Measurements from ENCODE around the gene TMEM266.
A peak's percentile ranks its signal among the peaks of the same experiment; 100 is the strongest.

The TMEM266 gene

GRCh38 chr15:76108021-76108723 is 48.4 kb downstream of the TMEM266 start:
- Histone ChIP-seq H3K56ac (ENCODE audit: low read length) (no peak overlapping the region), H3K4ac (ENCODE audit: low read depth, low read length) (no peak overlapping the region), H2BK120ac (ENCODE audit: low read depth, low read length) (no peak overlapping the region), H3K36me3 (ENCODE audit: control insufficient read depth, insufficient read depth, low read length) (no peaks in the 10 kb centered on the region), H3K23ac (ENCODE audit: low read length) (no peak overlapping the region), H2BK5ac (ENCODE audit: low read length) (no peak overlapping the region), H3K4me1 (ENCODE audit: control insufficient read depth, low read depth, low read length) (no peaks in the 10 kb centered on the region), H3K79me2 (ENCODE audit: control insufficient read depth, insufficient read depth, low read length) (no peaks in the 10 kb centered on the region), H2AK5ac (ENCODE audit: low read length) (no peak overlapping the region), H3K27me3 (ENCODE audit: insufficient read depth, low read length, poor library complexity) (no peaks in the 10 kb centered on the region), H4K5ac (ENCODE audit: low read length) (no peak overlapping the region), H3K9ac (ENCODE audit: low read length) (no peak overlapping the region), H3K4me3 (ENCODE audit: low read length) (no peak overlapping the region), H3K18ac (ENCODE audit: low read length) (no peak overlapping the region), H3K27ac (ENCODE audit: low read depth, low read length) (no peak overlapping the region), H2BK15ac (replicated peaks; ENCODE audit: low read depth) (no peak overlapping the region), H3K79me1 (ENCODE audit: low read length) (no peaks in the 10 kb centered on the region), H4K8ac (ENCODE audit: low read depth, low read length) (no peak overlapping the region), H3K4me2 (ENCODE audit: low read length) (no peak overlapping the region)
- DNase-seq = no peak
- WGBS (ENCODE audit: extremely low coverage, insufficient coverage, low lambda C conversion rate) = no CpG with 5 or more reads among the region's 9 CpGs

GRCh38 chr15:76109046-76109445 is 49.3 kb downstream of the TMEM266 start:
- Histone ChIP-seq H4K8ac (ENCODE audit: low read depth, low read length) (no peak overlapping the region), H3K4me3 (ENCODE audit: low read length) (no peak overlapping the region), H4K5ac (ENCODE audit: low read length) (no peak overlapping the region), H3K4me2 (ENCODE audit: low read length) (no peak overlapping the region), H3K27me3 (ENCODE audit: insufficient read depth, low read length, poor library complexity) (no peaks in the 10 kb centered on the region), H3K23ac (ENCODE audit: low read length) (no peak overlapping the region), H2AK5ac (ENCODE audit: low read length) (no peak overlapping the region), H3K4me1 (ENCODE audit: control insufficient read depth, low read depth, low read length) (no peaks in the 10 kb centered on the region), H3K79me2 (ENCODE audit: control insufficient read depth, insufficient read depth, low read length) (no peaks in the 10 kb centered on the region), H3K4ac (ENCODE audit: low read depth, low read length) (no peak overlapping the region), H3K56ac (ENCODE audit: low read length) (no peak overlapping the region), H2BK5ac (ENCODE audit: low read length) (no peak overlapping the region), H3K9ac (ENCODE audit: low read length) (no peak overlapping the region), H3K18ac (ENCODE audit: low read length) (no peak overlapping the region), H3K79me1 (ENCODE audit: low read length) (no peaks in the 10 kb centered on the region), H3K36me3 (ENCODE audit: control insufficient read depth, insufficient read depth, low read length) (no peaks in the 10 kb centered on the region), H2BK15ac (replicated peaks; ENCODE audit: low read depth) (no peak overlapping the region), H2BK120ac (ENCODE audit: low read depth, low read length) (no peak overlapping the region), H3K27ac (ENCODE audit: low read depth, low read length) (no peak overlapping the region)
- DNase-seq = no peak
- no CpG with 5 or more reads among the region's 1 CpG for WGBS (ENCODE audit: extremely low coverage, insufficient coverage, low lambda C conversion rate)

- no peak overlapping the region for H3K4me2 ChIP-seq (ENCODE audit: low read length)
- H3K4me3 ChIP-seq (ENCODE audit: low read length) = no peak overlapping the region
- H3K27me3 ChIP-seq (ENCODE audit: insufficient read depth, low read length, poor library complexity) = no peaks in the 10 kb centered on the region
- H3K79me1 ChIP-seq (ENCODE audit: low read length) = no peaks in the 10 kb centered on the region
- H3K36me3 ChIP-seq (ENCODE audit: control insufficient read depth, insufficient read depth, low read length) = no peaks in the 10 kb centered on the region
- no peak overlapping the region for H3K4ac ChIP-seq (ENCODE audit: low read depth, low read length)
- no peak overlapping the region for H3K27ac ChIP-seq (ENCODE audit: low read depth, low read length)
- H4K8ac ChIP-seq (ENCODE audit: low read depth, low read length) = no peak overlapping the region
- no peaks in the 10 kb centered on the region for H3K79me2 ChIP-seq (ENCODE audit: control insufficient read depth, insufficient read depth, low read length)
- H3K4me1 ChIP-seq (ENCODE audit: control insufficient read depth, low read depth, low read length) = peaks cover 5% of the 10 kb centered on the region
- no CpG with 5 or more reads among the region's 3 CpGs for WGBS (ENCODE audit: extremely low coverage, insufficient coverage, low lambda C conversion rate)
- no peak overlapping the region for H2BK15ac ChIP-seq (replicated peaks; ENCODE audit: low read depth)
- H2BK5ac ChIP-seq (ENCODE audit: low read length) = no peak overlapping the region
- no peak for DNase-seq
- H3K23ac ChIP-seq (ENCODE audit: low read length) = no peak overlapping the region
- no peak overlapping the region for H3K18ac ChIP-seq (ENCODE audit: low read length)
- no peak overlapping the region for H4K5ac ChIP-seq (ENCODE audit: low read length)
- H2AK5ac ChIP-seq (ENCODE audit: low read length) = no peak overlapping the region
- H3K9ac ChIP-seq (ENCODE audit: low read length) = no peak overlapping the region
- no peak overlapping the region for H3K56ac ChIP-seq (ENCODE audit: low read length)
- H2BK120ac ChIP-seq (ENCODE audit: low read depth, low read length) = no peak overlapping the region
These were observed 54.8 kb downstream of the TMEM266 start for GRCh38 chr15:76114561-76114960.

GRCh38 chr15:76116138-76116885 is 56.5 kb downstream of the TMEM266 start:
- no CpG with 5 or more reads among the region's 15 CpGs for WGBS (ENCODE audit: extremely low coverage, insufficient coverage, low lambda C conversion rate)
- H3K36me3 ChIP-seq (ENCODE audit: control insufficient read depth, insufficient read depth, low read length) = no peaks in the 10 kb centered on the region
- H2BK120ac ChIP-seq (ENCODE audit: low read depth, low read length) = no peak overlapping the region
- H4K5ac ChIP-seq (ENCODE audit: low read length) = no peak overlapping the region
- H2BK15ac ChIP-seq (replicated peaks; ENCODE audit: low read depth) = no peak overlapping the region
- no peak overlapping the region for H2AK5ac ChIP-seq (ENCODE audit: low read length)
- no peak overlapping the region for H2BK5ac ChIP-seq (ENCODE audit: low read length)
- peak overlapping the region; percentile 77 for H3K56ac ChIP-seq (ENCODE audit: low read length)
- peak; percentile 95 for DNase-seq
- H3K9ac ChIP-seq (ENCODE audit: low read length) = peak overlapping the region; percentile 37
- no peaks in the 10 kb centered on the region for H3K79me1 ChIP-seq (ENCODE audit: low read length)
- H4K8ac ChIP-seq (ENCODE audit: low read depth, low read length) = no peak overlapping the region
- no peak overlapping the region for H3K27ac ChIP-seq (ENCODE audit: low read depth, low read length)
- H3K4ac ChIP-seq (ENCODE audit: low read depth, low read length) = no peak overlapping the region
- no peaks in the 10 kb centered on the region for H3K79me2 ChIP-seq (ENCODE audit: control insufficient read depth, insufficient read depth, low read length)
- H3K4me3 ChIP-seq (ENCODE audit: low read length) = no peak overlapping the region
- no peak overlapping the region for H3K18ac ChIP-seq (ENCODE audit: low read length)
- H3K4me1 ChIP-seq (ENCODE audit: control insufficient read depth, low read depth, low read length) = peaks cover 5% of the 10 kb centered on the region
- peak overlapping the region; percentile 11 for H3K4me2 ChIP-seq (ENCODE audit: low read length)
- no peaks in the 10 kb centered on the region for H3K27me3 ChIP-seq (ENCODE audit: insufficient read depth, low read length, poor library complexity)
- no peak overlapping the region for H3K23ac ChIP-seq (ENCODE audit: low read length)

GRCh38 chr15:76117181-76117580 is 57.4 kb downstream of the TMEM266 start:
- no peak overlapping the region for H3K4ac ChIP-seq (ENCODE audit: low read depth, low read length)
- no peak overlapping the region for H2AK5ac ChIP-seq (ENCODE audit: low read length)
- no peak overlapping the region for H3K9ac ChIP-seq (ENCODE audit: low read length)
- no peak overlapping the region for H3K4me2 ChIP-seq (ENCODE audit: low read length)
- H3K27ac ChIP-seq (ENCODE audit: low read depth, low read length) = no peak overlapping the region
- H4K5ac ChIP-seq (ENCODE audit: low read length) = no peak overlapping the region
- H3K56ac ChIP-seq (ENCODE audit: low read length) = no peak overlapping the region
- no peak overlapping the region for H4K8ac ChIP-seq (ENCODE audit: low read depth, low read length)
- WGBS (ENCODE audit: extremely low coverage, insufficient coverage, low lambda C conversion rate) = no CpG with 5 or more reads among the region's 9 CpGs
- H3K4me3 ChIP-seq (ENCODE audit: low read length) = no peak overlapping the region
- H2BK15ac ChIP-seq (replicated peaks; ENCODE audit: low read depth) = no peak overlapping the region
- H2BK120ac ChIP-seq (ENCODE audit: low read depth, low read length) = no peak overlapping the region
- no peaks in the 10 kb centered on the region for H3K36me3 ChIP-seq (ENCODE audit: control insufficient read depth, insufficient read depth, low read length)
- H3K4me1 ChIP-seq (ENCODE audit: control insufficient read depth, low read depth, low read length) = peaks cover 5% of the 10 kb centered on the region
- no peaks in the 10 kb centered on the region for H3K79me2 ChIP-seq (ENCODE audit: control insufficient read depth, insufficient read depth, low read length)
- H2BK5ac ChIP-seq (ENCODE audit: low read length) = no peak overlapping the region
- DNase-seq = no peak
- no peaks in the 10 kb centered on the region for H3K79me1 ChIP-seq (ENCODE audit: low read length)
- H3K23ac ChIP-seq (ENCODE audit: low read length) = no peak overlapping the region
- no peak overlapping the region for H3K18ac ChIP-seq (ENCODE audit: low read length)
- no peaks in the 10 kb centered on the region for H3K27me3 ChIP-seq (ENCODE audit: insufficient read depth, low read length, poor library complexity)

Data from mesendoderm (in vitro differentiated cells).